BE2C (cell line): ENCODE results near the gene C19orf25.

Source experiments
- DNase-seq: peaks from one replicate; pipeline ENCODE4 v3.0.0-alpha.2; 2020
- H3K27me3 ChIP-seq: fragments of 250-450 bp; sonication (Bioruptor Pico); 2 replicates; pipeline ENCODE4 v1.5.1; 2020; ENCODE audit warnings: mild to moderate bottlenecking
- H3K36me3 ChIP-seq: fragments of 250-450 bp; sonication (Bioruptor Pico); 2 replicates; pipeline ENCODE4 v1.5.1; 2020; ENCODE audit warnings: mild to moderate bottlenecking
- H3K4me1 ChIP-seq: fragments of 250-450 bp; sonication (Bioruptor Pico); 2 replicates; pipeline ENCODE4 v1.5.1; 2020
- H3K4me3 ChIP-seq: 2 replicates; pipeline ENCODE4 v1.5.1; 2011; ENCODE audit warnings: low read depth, low read length
- H3K9me3 ChIP-seq: fragments of 250-450 bp; sonication (Bioruptor Pico); 2 replicates; pipeline ENCODE4 v1.5.1; 2020
- TF ChIP-seq, protein P1 (sequence below): IDR thresholded peaks from 2 replicates; pipeline ENCODE4 v1.5.1; 2012; ENCODE audit warnings: mild to moderate bottlenecking, low read depth, low read length

C19orf25 gene

DNA sequence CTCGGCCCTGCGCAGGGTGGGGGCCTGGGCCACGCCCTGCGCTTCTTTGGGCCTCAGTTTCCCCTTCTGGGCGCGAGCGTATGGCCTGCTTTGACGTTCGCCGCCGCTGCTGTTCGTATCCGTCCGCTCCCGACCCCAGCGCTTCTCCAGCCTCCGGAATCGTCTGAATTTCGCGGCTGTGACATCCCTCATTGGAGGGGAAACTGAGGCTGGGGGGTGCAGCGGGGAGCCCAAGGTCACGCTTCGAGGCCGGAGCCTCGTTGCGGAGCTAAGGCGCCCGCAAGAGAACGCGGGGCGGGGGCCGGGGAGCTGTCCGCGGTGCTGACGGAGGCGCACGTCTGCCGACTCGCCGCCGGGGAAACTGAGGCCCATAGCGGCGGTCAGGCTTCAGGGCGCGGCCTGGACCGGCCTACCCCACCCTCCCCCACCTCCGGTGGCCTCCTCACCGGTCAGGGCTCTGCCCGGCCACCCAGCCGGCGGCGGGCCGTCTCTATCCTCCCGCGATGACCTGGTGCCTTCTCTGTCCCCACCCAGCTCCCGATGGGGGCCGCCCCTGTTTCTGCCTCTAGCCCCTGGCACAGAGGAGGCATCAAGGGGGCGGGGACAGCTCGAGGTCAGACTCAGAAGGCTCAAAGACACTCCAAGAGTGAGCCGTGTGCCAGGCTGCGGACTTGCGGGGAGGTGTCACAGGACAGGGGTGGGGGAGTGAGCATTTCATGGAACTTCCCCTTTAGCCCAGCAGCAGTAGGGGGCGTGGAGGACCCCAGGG lies 32.1 kb downstream of the C19orf25 start:
- peak; percentile 66 for DNase-seq
- peak overlapping the region; percentile 51 for H3K4me3 ChIP-seq
- TF ChIP-seq, protein P1, sequence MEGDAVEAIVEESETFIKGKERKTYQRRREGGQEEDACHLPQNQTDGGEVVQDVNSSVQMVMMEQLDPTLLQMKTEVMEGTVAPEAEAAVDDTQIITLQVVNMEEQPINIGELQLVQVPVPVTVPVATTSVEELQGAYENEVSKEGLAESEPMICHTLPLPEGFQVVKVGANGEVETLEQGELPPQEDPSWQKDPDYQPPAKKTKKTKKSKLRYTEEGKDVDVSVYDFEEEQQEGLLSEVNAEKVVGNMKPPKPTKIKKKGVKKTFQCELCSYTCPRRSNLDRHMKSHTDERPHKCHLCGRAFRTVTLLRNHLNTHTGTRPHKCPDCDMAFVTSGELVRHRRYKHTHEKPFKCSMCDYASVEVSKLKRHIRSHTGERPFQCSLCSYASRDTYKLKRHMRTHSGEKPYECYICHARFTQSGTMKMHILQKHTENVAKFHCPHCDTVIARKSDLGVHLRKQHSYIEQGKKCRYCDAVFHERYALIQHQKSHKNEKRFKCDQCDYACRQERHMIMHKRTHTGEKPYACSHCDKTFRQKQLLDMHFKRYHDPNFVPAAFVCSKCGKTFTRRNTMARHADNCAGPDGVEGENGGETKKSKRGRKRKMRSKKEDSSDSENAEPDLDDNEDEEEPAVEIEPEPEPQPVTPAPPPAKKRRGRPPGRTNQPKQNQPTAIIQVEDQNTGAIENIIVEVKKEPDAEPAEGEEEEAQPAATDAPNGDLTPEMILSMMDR, result no peak

DNA sequence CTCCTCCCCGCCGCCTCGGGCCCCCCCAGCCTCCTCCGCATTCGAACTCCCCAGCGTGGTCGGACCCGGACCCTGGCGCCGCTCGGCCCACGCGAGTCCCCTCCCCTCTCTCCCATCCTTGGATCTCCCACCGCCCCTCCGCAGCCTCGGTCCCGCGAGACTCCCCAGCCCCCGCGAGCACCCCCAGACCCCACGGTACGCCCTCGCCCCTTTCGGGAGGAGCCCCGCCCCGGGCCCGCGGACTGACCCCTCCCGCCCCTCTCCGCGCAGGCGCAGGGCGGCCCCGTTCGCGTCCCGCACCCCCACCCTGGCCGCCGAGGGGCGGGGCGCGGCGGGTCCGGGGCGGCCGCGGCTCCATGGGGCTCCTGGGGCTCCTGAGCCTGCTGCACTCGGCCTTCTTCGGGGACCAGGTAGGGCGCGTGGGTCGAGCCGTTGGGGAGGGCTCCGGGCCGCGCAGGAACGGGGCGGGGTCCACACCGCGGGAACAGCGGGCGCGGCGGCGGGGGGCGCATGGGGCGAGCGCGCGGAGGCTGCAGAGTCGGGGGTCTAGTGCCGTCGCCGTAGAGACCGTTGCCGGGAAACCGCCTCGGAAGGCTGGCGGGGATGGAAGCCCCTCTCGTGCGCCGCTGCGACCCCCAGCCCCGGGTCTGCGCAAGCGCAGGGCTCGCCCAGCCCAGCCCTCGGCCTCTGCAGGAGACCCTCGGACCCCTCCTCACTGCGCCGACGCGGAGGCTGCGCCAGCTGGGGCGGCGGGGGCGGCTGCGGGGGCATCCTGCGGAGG lies 32.9 kb downstream of the C19orf25 start:
- DNase-seq, result peak; percentile 82
- peaks cover 6% of the 10 kb centered on the region; the same call in 1 of the 2 replicates for H3K27me3 ChIP-seq
- TF ChIP-seq, protein P1, result no peak
- peaks cover 6% of the 10 kb centered on the region for H3K4me1 ChIP-seq
- peak overlapping the region; percentile 51 for H3K4me3 ChIP-seq
- no peaks in the 10 kb centered on the region for H3K9me3 ChIP-seq
- peaks cover 14% of the 10 kb centered on the region for H3K36me3 ChIP-seq

More for the DNA sequence above, 32.1 kb downstream of the C19orf25 start:
- Histone ChIP-seq H3K4me1 (peaks cover 6% of the 10 kb centered on the region), H3K27me3 (peaks cover 6% of the 10 kb centered on the region; the same call in 1 of the 2 replicates), H3K36me3 (peaks cover 8% of the 10 kb centered on the region), H3K9me3 (no peaks in the 10 kb centered on the region)

DNA sequence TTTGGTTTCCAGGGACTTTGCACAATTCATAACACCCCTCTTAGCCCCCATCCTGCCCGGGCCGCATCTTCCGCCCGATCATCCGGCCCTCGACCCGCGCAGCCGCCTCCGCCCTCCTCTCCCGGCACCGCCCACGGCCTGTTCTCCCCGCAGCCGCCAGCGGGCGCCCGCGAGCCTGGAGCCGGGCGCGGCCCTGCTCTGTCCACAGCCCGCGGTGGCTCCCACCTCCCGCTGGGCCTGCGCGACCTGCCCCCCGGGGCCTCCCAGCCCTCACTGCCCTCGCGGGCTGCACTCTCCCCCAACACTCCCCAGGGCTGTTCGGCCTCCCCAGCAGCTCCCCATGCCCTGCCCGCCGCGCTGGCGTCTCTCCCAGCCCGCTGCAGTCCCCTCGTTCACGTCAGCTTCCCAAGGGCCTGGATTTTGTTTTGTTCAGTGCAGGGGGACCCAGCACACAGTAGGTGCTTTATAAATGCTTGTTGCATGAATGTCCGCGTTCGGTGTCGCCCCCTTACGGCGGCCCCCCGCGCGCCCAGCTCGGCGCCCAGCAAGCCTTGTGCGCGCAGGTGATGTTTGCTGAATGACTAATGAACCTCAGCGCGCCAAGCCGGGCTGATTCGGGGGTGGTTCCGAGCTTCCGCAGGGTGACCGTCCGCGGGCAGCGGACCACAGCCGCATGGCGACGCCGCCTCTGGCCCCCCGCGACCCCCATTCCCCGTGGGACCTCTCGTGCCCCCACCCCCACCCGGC lies 33.7 kb downstream of the C19orf25 start:
- H3K4me1 ChIP-seq, result peaks cover 6% of the 10 kb centered on the region
- H3K36me3 ChIP-seq, result peaks cover 22% of the 10 kb centered on the region
- peak overlapping the region; percentile 47 for H3K4me3 ChIP-seq
- TF ChIP-seq, protein P1, result peak; percentile 65
- no peaks in the 10 kb centered on the region for H3K9me3 ChIP-seq
- DNase-seq, result peak; percentile 82
- H3K27me3 ChIP-seq, result peaks cover 6% of the 10 kb centered on the region; the same call in 1 of the 2 replicates

DNA sequence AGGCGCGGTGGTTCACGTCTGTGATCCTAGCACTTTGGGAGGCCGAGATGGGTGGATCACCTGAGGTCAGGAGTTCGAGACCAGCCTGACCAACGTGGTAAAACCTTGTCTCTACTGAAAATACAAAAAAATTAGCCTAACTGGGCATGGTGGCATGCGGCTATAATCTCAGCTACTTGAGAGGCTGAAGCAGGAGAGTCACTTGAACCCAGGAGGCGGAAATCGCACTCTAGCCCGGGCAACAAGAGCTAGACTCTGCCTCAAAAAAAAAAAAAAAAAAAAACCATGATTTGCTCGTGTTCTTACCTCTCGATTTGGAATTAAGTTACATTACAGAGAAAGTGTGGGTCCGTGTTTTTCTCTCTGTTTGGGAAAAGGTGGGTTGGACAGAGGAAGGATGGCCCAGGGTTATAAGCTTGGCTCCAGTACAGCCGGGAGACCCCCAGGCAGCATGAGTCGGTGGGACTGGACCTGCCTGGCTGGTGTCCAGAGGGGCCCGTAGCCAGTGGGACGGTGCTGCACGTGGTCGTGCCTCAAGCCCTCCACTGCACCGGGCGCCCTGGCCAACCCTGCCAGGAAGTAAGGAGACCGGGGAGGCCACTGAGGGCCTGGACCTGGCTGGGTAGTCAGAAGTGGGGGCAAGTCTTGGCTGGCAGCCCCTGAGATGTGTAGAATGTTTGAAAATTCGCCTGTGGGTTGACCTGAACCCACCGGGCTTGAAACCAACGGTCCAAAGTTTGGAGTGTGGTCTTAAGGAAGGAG lies 37.2 kb downstream of the C19orf25 start:
- DNase-seq, result no peak
- Histone ChIP-seq H3K9me3 (no peaks in the 10 kb centered on the region), H3K36me3 (peaks cover 36% of the 10 kb centered on the region), H3K4me1 (no peaks in the 10 kb centered on the region), H3K27me3 (peaks cover 5% of the 10 kb centered on the region; the same call in 1 of the 2 replicates), H3K4me3 (no peak overlapping the region)
- TF ChIP-seq, protein P1, result no peak

DNA sequence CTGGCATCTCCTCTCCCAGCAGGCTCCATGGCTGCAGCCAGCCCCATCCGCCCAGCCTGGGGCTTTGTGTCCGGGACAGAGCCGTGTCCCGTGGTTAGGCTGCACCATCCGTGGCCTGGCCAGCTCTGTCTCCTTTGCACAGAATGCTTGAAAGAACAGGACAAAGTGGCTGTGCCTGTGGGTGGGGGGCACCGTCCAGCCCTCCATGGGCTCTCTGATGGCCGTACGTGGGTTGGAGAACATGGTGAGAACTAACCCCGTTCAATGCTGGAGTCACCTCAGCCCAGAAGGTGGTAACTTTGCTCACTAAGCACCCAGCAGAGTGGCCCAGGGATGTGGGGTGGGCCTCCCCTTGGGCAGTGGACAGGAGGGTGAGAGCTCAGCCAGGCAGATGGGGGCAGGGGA lies 38.0 kb downstream of the C19orf25 start:
- H3K36me3 ChIP-seq, result peaks cover 36% of the 10 kb centered on the region
- no peaks in the 10 kb centered on the region for H3K27me3 ChIP-seq
- H3K4me3 ChIP-seq, result no peak overlapping the region
- DNase-seq, result no peak
- H3K4me1 ChIP-seq, result peaks cover 3% of the 10 kb centered on the region
- no peaks in the 10 kb centered on the region for H3K9me3 ChIP-seq
- TF ChIP-seq, protein P1, result no peak
